K562 (cell line): ENCODE results near the gene RPL7A. TPM values are rescaled to one million over a fixed set of nuclear protein-coding genes. Genes with fewer than 3 reads are reported as not detected.

Source experiments
- CBX1 ChIP-seq: sonication (generic); IDR thresholded peaks from 2 replicates; pipeline ENCODE4 v1.6.1; 2016; ENCODE audit warnings: antibody characterized with exemption, low read depth, mild to moderate bottlenecking
- CBX2 ChIP-seq: fragments of 200-600 bp; sonication (generic); IDR thresholded peaks from one replicate; pipeline ENCODE4 v1.6.1; 2012; ENCODE audit warnings: mild to moderate bottlenecking, low read length, inconsistent platforms; ENCODE audit not compliant: insufficient read depth, poor library complexity, severe bottlenecking
- E2F6 ChIP-seq, 2 experiments: IDR thresholded peaks; 2 replicates each; pipeline ENCODE4 v1.6.1; 2011; ENCODE audit warnings: borderline replicate concordance in 1 of 2, control low read depth in 1 of 2, low read depth in 1 of 2, low read length in 1 of 2, mild to moderate bottlenecking in 1 of 2, mixed read lengths in 1 of 2, moderate library complexity in 1 of 2; ENCODE audit not compliant: insufficient read depth in 1 of 2, insufficient read length in 1 of 2, poor library complexity in 1 of 2, severe bottlenecking in 1 of 2; ENCODE audit errors: extremely low read depth in 1 of 2
- ELF2 ChIP-seq: fragments of 250-450 bp; sonication (Bioruptor Pico); IDR thresholded peaks from 2 replicates; pipeline ENCODE4 v1.5.0; 2021; ENCODE audit warnings: mild to moderate bottlenecking
- EP300 ChIP-seq: IDR thresholded peaks from 2 replicates; pipeline ENCODE4 v1.6.1; 2012; ENCODE audit warnings: low read length, improper control_type of control experiment
- HMGN3 ChIP-seq: IDR thresholded peaks from 2 replicates; pipeline ENCODE4 v1.6.1; 2011; ENCODE audit warnings: borderline replicate concordance, low read depth, mild to moderate bottlenecking, mixed read lengths, low read length; ENCODE audit not compliant: insufficient read length; ENCODE audit errors: extremely low read depth
- LEF1 ChIP-seq: fragments of 450-650 bp; IDR thresholded peaks from 2 replicates; pipeline ENCODE4 v1.6.1; 2016; ENCODE audit warnings: mild to moderate bottlenecking
- MNT ChIP-seq, 2 experiments: fragments of 450-650 bp; conservative IDR thresholded peaks; 2 replicates each; pipeline ENCODE4 v1.6.1; 2017; ENCODE audit warnings: mild to moderate bottlenecking in 2 of 2, moderate library complexity in 2 of 2
- NFIC ChIP-seq: fragments of 450-650 bp; IDR thresholded peaks from 2 replicates; pipeline ENCODE4 v1.6.1; 2017; ENCODE audit warnings: mild to moderate bottlenecking, inconsistent platforms
- NR3C1 ChIP-seq: sonication (generic); formaldehyde crosslinking; IDR thresholded peaks from 2 replicates; pipeline ENCODE4 v1.8.1; 2022; ENCODE audit warnings: missing genetic modification reagents
- PKNOX1 ChIP-seq: fragments of 450-650 bp; IDR thresholded peaks from 2 replicates; pipeline ENCODE4 v1.6.1; 2016
- RBM34 ChIP-seq: fragments of 200-400 bp; formaldehyde crosslinking; IDR thresholded peaks from 2 replicates; pipeline ENCODE4 v1.6.1; 2018; ENCODE audit warnings: low read length, borderline replicate concordance; ENCODE audit not compliant: insufficient read depth
- SMC3 ChIP-seq: conservative IDR thresholded peaks from 2 replicates; pipeline ENCODE4 v1.6.1; 2011; ENCODE audit warnings: low read depth, low read length, improper control_type of control experiment; ENCODE audit not compliant: insufficient read depth
- XRCC3 ChIP-seq: fragments of 450-650 bp; IDR thresholded peaks from 2 replicates; pipeline ENCODE4 v1.6.1; 2017; ENCODE audit warnings: mild to moderate bottlenecking, moderate library complexity
- ZBTB8A ChIP-seq: fragments of 450-650 bp; IDR thresholded peaks from 2 replicates; pipeline ENCODE4 v1.6.1; 2018; ENCODE audit warnings: mild to moderate bottlenecking, moderate library complexity; ENCODE audit not compliant: partially characterized antibody
- ZC3H8 ChIP-seq: fragments of 450-650 bp; IDR thresholded peaks from 2 replicates; pipeline ENCODE4 v1.6.1; 2017
- ZNF12 ChIP-seq: sonication (generic); formaldehyde crosslinking; IDR thresholded peaks from 2 replicates; pipeline ENCODE4 v1.4.0; 2020; ENCODE audit warnings: mild to moderate bottlenecking, missing genetic modification reagents
- ZNF175 ChIP-seq: fragments of 200-800 bp; sonication (Bioruptor generic); IDR thresholded peaks from 2 replicates; pipeline ENCODE4 v1.6.1; 2016; ENCODE audit warnings: low read depth, mild to moderate bottlenecking, missing genetic modification characterization, missing compliant biosample characterization
- ZNF197 ChIP-seq: fragments of 200-800 bp; sonication (Bioruptor generic); IDR thresholded peaks from 2 replicates; pipeline ENCODE4 v1.6.1; 2016; ENCODE audit warnings: low read depth, missing genetic modification characterization, missing compliant biosample characterization
- ZNF263 ChIP-seq: sonication (generic); formaldehyde crosslinking; IDR thresholded peaks from 2 replicates; pipeline ENCODE4 v1.8.0; 2022; ENCODE audit warnings: mild to moderate bottlenecking, missing genetic modification reagents, borderline replicate concordance
- ZNF586 ChIP-seq: fragments of 450-650 bp; formaldehyde crosslinking; conservative IDR thresholded peaks from 2 replicates; pipeline ENCODE4 v1.4.0; 2020; ENCODE audit warnings: mild to moderate bottlenecking, moderate library complexity
- ZNF717 ChIP-seq: fragments of 250-450 bp; sonication (Bioruptor Pico); IDR thresholded peaks from 2 replicates; pipeline ENCODE4 v1.5.0; 2021
- ZNF75A ChIP-seq: fragments of 450-650 bp; formaldehyde crosslinking; IDR thresholded peaks from 2 replicates; pipeline ENCODE4 v1.4.0; 2020; ENCODE audit warnings: mild to moderate bottlenecking
- polyA plus RNA-seq, 8 experiments: library from polyadenylated mRNA; depleted of rRNA in 4 of 8; stranded (reverse) in 5 of 8; unstranded in 3 of 8; fragments of >200 nt; fragmentation: Nextera tagmentation in 2 of 8; fragmentation: Illumina TruSeq in 1 of 8; extraction: Ambion mirVana in 2 of 8; extraction: Trizol in 1 of 8; gene quantifications; 2 replicates each; pipeline versions ENCODE4 v1.2.1 to v1.2.3, GENCODE V29; 2011 to 2014; ENCODE audit warnings: inconsistent platforms in 1 of 8, missing spikeins in 1 of 8
- total RNA-seq, 7 experiments: library from RNA; depleted of rRNA in 6 of 7; stranded (reverse); fragments of >200 nt in 6 of 7; fragmentation: Illumina TruSeq in 2 of 7; extraction: Trizol in 2 of 7; gene quantifications; 2 replicates each; pipeline versions ENCODE4 v1.2.1 to v1.2.3, GENCODE V29; 2011 to 2021; ENCODE audit warnings: low replicate concordance in 1 of 7

RPL7A gene
- total and polyA plus RNA-seq, 9 of the 15 experiments (the other 6 are each of a cell fraction or from before 2014, with no cell fraction given), result 1,935 to 3,760 (median 2,652) TPM

- no peak for TF ChIP-seq ZBTB8A
- no peak for TF ChIP-seq XRCC3
- TF ChIP-seq ELF2 (CRISPR knock-in tag), result peak; percentile 87
- peak; percentile 96 to 98 for TF ChIP-seq MNT (conservative IDR thresholded peaks at IDR 0.05)
- no peak for TF ChIP-seq ZNF586 (CRISPR knock-in tag)
- TF ChIP-seq ZNF175 (CRISPR knock-in tag), result no peak
- TF ChIP-seq CBX2, result no peak
- no peak; the same call in 1 of the 2 replicates for TF ChIP-seq PKNOX1
- TF ChIP-seq ZNF12 (CRISPR knock-in tag), result 0 out of 2 replicates have a peak, but pooled peaks have one; percentile 49
- peak; percentile 91 for TF ChIP-seq CBX1
- no peak; the same call in 1 of the 2 replicates for TF ChIP-seq LEF1
- TF ChIP-seq E2F6 (IDR thresholded peaks at IDR 0.05; ENCODE audit: borderline replicate concordance in 1 of 2, extremely low read depth in 1 of 2, insufficient read depth in 1 of 2, insufficient read length in 1 of 2, low read depth in 1 of 2, low read length in 1 of 2, poor library complexity in 1 of 2, severe bottlenecking in 1 of 2), result peak; percentile 81 to 87
- 0 out of 2 replicates have a peak, but pooled peaks have one; percentile 16 for TF ChIP-seq SMC3
- TF ChIP-seq NFIC, result 0 out of 2 replicates have a peak, but pooled peaks have one; percentile 25
- TF ChIP-seq EP300, result peak; percentile 41; the same call in 1 of the 2 replicates
- TF ChIP-seq NR3C1, result no peak
- TF ChIP-seq ZC3H8, result no peak
- no peak for TF ChIP-seq ZNF717 (CRISPR knock-in tag)
- TF ChIP-seq ZNF263, result no peak
- TF ChIP-seq HMGN3, result peak; percentile 97
- TF ChIP-seq ZNF197, result no peak
- no peak for TF ChIP-seq RBM34
- TF ChIP-seq ZNF75A (CRISPR knock-in tag), result no peak
These were observed 11.8 kb upstream of the RPL7A start, which contains the start of gene SURF6 (continued) for GRCh38 chr9:133335924-133336811.
